ENCODE measurements around the gene BCOR. TPM values are rescaled to one million over a fixed set of nuclear protein-coding genes. Genes with fewer than 3 reads are reported as not detected.

BCOR gene
- total and polyA plus RNA-seq, 2 of the 13 experiments (the other 11 are each of a cell fraction or from before 2014, with no cell fraction given): 14.3 to 15.2 TPM

- TF ChIP-seq HMGXB3 (CRISPR knock-in tag; IDR thresholded peaks at IDR 0.05; ENCODE audit: borderline replicate concordance) (no peak), PRDM15 (CRISPR knock-in tag; IDR thresholded peaks at IDR 0.05) (0 out of 2 replicates have a peak, but pooled peaks have one; percentile 59), CHD4 (IDR thresholded peaks at IDR 0.05; ENCODE audit: borderline replicate concordance, low read length) (no peak), HIVEP1 (CRISPR knock-in tag; IDR thresholded peaks at IDR 0.05) (no peak), TFDP1 (CRISPR knock-in tag; IDR thresholded peaks at IDR 0.05; ENCODE audit: borderline replicate concordance) (peak; percentile 44; the same call in 1 of the 2 replicates), ZNF281 (CRISPR knock-in tag; IDR thresholded peaks at IDR 0.05; ENCODE audit: borderline replicate concordance) (peak; percentile 69; the same call in 1 of the 2 replicates), TFDP2 (CRISPR knock-in tag; IDR thresholded peaks at IDR 0.05) (peak; percentile 38; the same call in 1 of the 2 replicates), KDM5A (IDR thresholded peaks at IDR 0.05; ENCODE audit: borderline replicate concordance, low read length) (no peak), PATZ1 (CRISPR knock-in tag; IDR thresholded peaks at IDR 0.05) (peak; percentile 81), YEATS4 (CRISPR knock-in tag; IDR thresholded peaks at IDR 0.05; ENCODE audit: borderline replicate concordance) (0 out of 2 replicates have a peak, but pooled peaks have one; percentile 16)
Measured at GRCh38 chrX:40109288-40110008, 11.7 kb upstream of the BCOR start (continued).
